ENCODE results near the gene ART4. TPM values are rescaled to one million over a fixed set of nuclear protein-coding genes. Genes with fewer than 3 reads are reported as not detected.
A peak's percentile ranks its signal among the peaks of the same experiment; 100 is the strongest.

The ART4 gene
- total and polyA plus RNA-seq, 4 donors = 0.17 to 1.2 (median 0.23) TPM; not detected in 1

- Histone ChIP-seq H3K9me3 (ENCODE audit: control insufficient read depth, insufficient read depth, low read length) (no peaks in the 10 kb centered on the region), H3K27ac (ENCODE audit: low read depth, low read length) (no peak overlapping the region), H3K27me3 (ENCODE audit: control insufficient read depth, insufficient read depth, low read length) (no peaks in the 10 kb centered on the region), H3K36me3 (ENCODE audit: control insufficient read depth, insufficient read depth, low read length) (no peaks in the 10 kb centered on the region), H3K4me3 (ENCODE audit: low read depth, low read length) (no peak overlapping the region), H3K4me1 (ENCODE audit: control insufficient read depth, insufficient read depth, low read length) (no peaks in the 10 kb centered on the region)
- WGBS (ENCODE audit: insufficient coverage) = no CpG with 5 or more reads among the region's 1 CpG
- DNase-seq (ENCODE audit: low read depth in 4 of 6, low spot score in 6 of 6) = no peak
These were observed 35.2 kb upstream of the ART4 start for GRCh38 chr12:14878488-14878887.

GRCh38 chr12:14876833-14877232 lies 33.5 kb upstream of the ART4 start:
- no peak overlapping the region for H3K4me3 ChIP-seq (ENCODE audit: low read depth, low read length)
- no peak overlapping the region for H3K27ac ChIP-seq (ENCODE audit: low read depth, low read length)
- H3K4me1 ChIP-seq (ENCODE audit: control insufficient read depth, insufficient read depth, low read length) = no peaks in the 10 kb centered on the region
- H3K36me3 ChIP-seq (ENCODE audit: control insufficient read depth, insufficient read depth, low read length) = no peaks in the 10 kb centered on the region
- no peaks in the 10 kb centered on the region for H3K9me3 ChIP-seq (ENCODE audit: control insufficient read depth, insufficient read depth, low read length)
- DNase-seq (ENCODE audit: low read depth in 4 of 6, low spot score in 6 of 6) = no peak
- no peaks in the 10 kb centered on the region for H3K27me3 ChIP-seq (ENCODE audit: control insufficient read depth, insufficient read depth, low read length)
- WGBS (ENCODE audit: insufficient coverage) = no CpG with 5 or more reads among the region's 2 CpGs

- Histone ChIP-seq H3K9me3 (ENCODE audit: control insufficient read depth, insufficient read depth, low read length) (no peaks in the 10 kb centered on the region), H3K4me1 (ENCODE audit: control insufficient read depth, insufficient read depth, low read length) (no peaks in the 10 kb centered on the region), H3K27ac (ENCODE audit: low read depth, low read length) (no peak overlapping the region), H3K36me3 (ENCODE audit: control insufficient read depth, insufficient read depth, low read length) (no peaks in the 10 kb centered on the region), H3K27me3 (ENCODE audit: control insufficient read depth, insufficient read depth, low read length) (no peaks in the 10 kb centered on the region), H3K4me3 (ENCODE audit: low read depth, low read length) (no peak overlapping the region)
- peak in 1 of 6 donors; percentile 62 for DNase-seq (ENCODE audit: low read depth in 4 of 6, low spot score in 6 of 6)
- WGBS (ENCODE audit: insufficient coverage) = no CpG with 5 or more reads among the region's 3 CpGs
These were observed 31.6 kb upstream of the ART4 start for GRCh38 chr12:14874882-14875281.

- H3K36me3 ChIP-seq (ENCODE audit: control insufficient read depth, insufficient read depth, low read length) = no peaks in the 10 kb centered on the region
- DNase-seq (ENCODE audit: low read depth in 4 of 6, low spot score in 6 of 6) = no peak
- H3K27me3 ChIP-seq (ENCODE audit: control insufficient read depth, insufficient read depth, low read length) = no peaks in the 10 kb centered on the region
- no CpG with 5 or more reads among the region's 1 CpG for WGBS (ENCODE audit: insufficient coverage)
- H3K27ac ChIP-seq (ENCODE audit: low read depth, low read length) = no peak overlapping the region
- no peaks in the 10 kb centered on the region for H3K4me1 ChIP-seq (ENCODE audit: control insufficient read depth, insufficient read depth, low read length)
- H3K9me3 ChIP-seq (ENCODE audit: control insufficient read depth, insufficient read depth, low read length) = no peaks in the 10 kb centered on the region
- H3K4me3 ChIP-seq (ENCODE audit: low read depth, low read length) = no peak overlapping the region
These were observed 30.3 kb upstream of the ART4 start for GRCh38 chr12:14873440-14874185.

- H3K36me3 ChIP-seq (ENCODE audit: control insufficient read depth, insufficient read depth, low read length) = no peaks in the 10 kb centered on the region
- no peaks in the 10 kb centered on the region for H3K4me1 ChIP-seq (ENCODE audit: control insufficient read depth, insufficient read depth, low read length)
- H3K4me3 ChIP-seq (ENCODE audit: low read depth, low read length) = no peak overlapping the region
- H3K27ac ChIP-seq (ENCODE audit: low read depth, low read length) = no peak overlapping the region
- peaks cover 2% of the 10 kb centered on the region for H3K9me3 ChIP-seq (ENCODE audit: control insufficient read depth, insufficient read depth, low read length)
- no peak for DNase-seq (ENCODE audit: low read depth in 4 of 6, low spot score in 6 of 6)
- no CpG with 5 or more reads among the region's 1 CpG for WGBS (ENCODE audit: insufficient coverage)
- no peaks in the 10 kb centered on the region for H3K27me3 ChIP-seq (ENCODE audit: control insufficient read depth, insufficient read depth, low read length)
These were observed 28.6 kb upstream of the ART4 start for GRCh38 chr12:14871886-14872285.

GRCh38 chr12:14871247-14871646 lies 27.9 kb upstream of the ART4 start:
- Histone ChIP-seq H3K9me3 (ENCODE audit: control insufficient read depth, insufficient read depth, low read length) (peaks cover 2% of the 10 kb centered on the region), H3K4me1 (ENCODE audit: control insufficient read depth, insufficient read depth, low read length) (no peaks in the 10 kb centered on the region), H3K27me3 (ENCODE audit: control insufficient read depth, insufficient read depth, low read length) (no peaks in the 10 kb centered on the region), H3K36me3 (ENCODE audit: control insufficient read depth, insufficient read depth, low read length) (no peaks in the 10 kb centered on the region), H3K4me3 (ENCODE audit: low read depth, low read length) (no peak overlapping the region), H3K27ac (ENCODE audit: low read depth, low read length) (no peak overlapping the region)
- 100% methylated on average over 1 of the region's 1 CpG for WGBS (ENCODE audit: insufficient coverage)
- DNase-seq (ENCODE audit: low read depth in 4 of 6, low spot score in 6 of 6) = no peak

GRCh38 chr12:14868916-14869506 lies 25.7 kb upstream of the ART4 start:
- Histone ChIP-seq H3K9me3 (ENCODE audit: control insufficient read depth, insufficient read depth, low read length) (peaks cover 2% of the 10 kb centered on the region), H3K4me1 (ENCODE audit: control insufficient read depth, insufficient read depth, low read length) (no peaks in the 10 kb centered on the region), H3K36me3 (ENCODE audit: control insufficient read depth, insufficient read depth, low read length) (no peaks in the 10 kb centered on the region), H3K4me3 (ENCODE audit: low read depth, low read length) (no peak overlapping the region), H3K27me3 (ENCODE audit: control insufficient read depth, insufficient read depth, low read length) (no peaks in the 10 kb centered on the region), H3K27ac (ENCODE audit: low read depth, low read length) (no peak overlapping the region)
- no peak for DNase-seq (ENCODE audit: low read depth in 4 of 6, low spot score in 6 of 6)
- 100% methylated on average over 2 of the region's 3 CpGs for WGBS (ENCODE audit: insufficient coverage)

GRCh38 chr12:14860490-14860889 lies 17.2 kb upstream of the ART4 start:
- H3K27ac ChIP-seq (ENCODE audit: low read depth, low read length) = no peak overlapping the region
- no peak for DNase-seq (ENCODE audit: low read depth in 4 of 6, low spot score in 6 of 6)
- H3K4me3 ChIP-seq (ENCODE audit: low read depth, low read length) = no peak overlapping the region
- H3K4me1 ChIP-seq (ENCODE audit: control insufficient read depth, insufficient read depth, low read length) = no peaks in the 10 kb centered on the region
- no peaks in the 10 kb centered on the region for H3K36me3 ChIP-seq (ENCODE audit: control insufficient read depth, insufficient read depth, low read length)
- no peaks in the 10 kb centered on the region for H3K27me3 ChIP-seq (ENCODE audit: control insufficient read depth, insufficient read depth, low read length)
- peaks cover 15% of the 10 kb centered on the region for H3K9me3 ChIP-seq (ENCODE audit: control insufficient read depth, insufficient read depth, low read length)

GRCh38 chr12:14858513-14858912 lies 15.2 kb upstream of the ART4 start:
- no peak for DNase-seq (ENCODE audit: low read depth in 4 of 6, low spot score in 6 of 6)
- no peaks in the 10 kb centered on the region for H3K36me3 ChIP-seq (ENCODE audit: control insufficient read depth, insufficient read depth, low read length)
- H3K27ac ChIP-seq (ENCODE audit: low read depth, low read length) = no peak overlapping the region
- H3K4me1 ChIP-seq (ENCODE audit: control insufficient read depth, insufficient read depth, low read length) = no peaks in the 10 kb centered on the region
- peaks cover 15% of the 10 kb centered on the region for H3K9me3 ChIP-seq (ENCODE audit: control insufficient read depth, insufficient read depth, low read length)
- no peak overlapping the region for H3K4me3 ChIP-seq (ENCODE audit: low read depth, low read length)
- 100% methylated on average over 1 of the region's 1 CpG for WGBS (ENCODE audit: insufficient coverage)
- no peaks in the 10 kb centered on the region for H3K27me3 ChIP-seq (ENCODE audit: control insufficient read depth, insufficient read depth, low read length)

GRCh38 chr12:14854586-14855183 lies 11.4 kb upstream of the ART4 start:
- Histone ChIP-seq H3K36me3 (ENCODE audit: control insufficient read depth, insufficient read depth, low read length) (no peaks in the 10 kb centered on the region), H3K4me3 (ENCODE audit: low read depth, low read length) (no peak overlapping the region), H3K27ac (ENCODE audit: low read depth, low read length) (peak overlapping the region; percentile 40), H3K9me3 (ENCODE audit: control insufficient read depth, insufficient read depth, low read length) (peaks cover 10% of the 10 kb centered on the region), H3K4me1 (ENCODE audit: control insufficient read depth, insufficient read depth, low read length) (no peaks in the 10 kb centered on the region), H3K27me3 (ENCODE audit: control insufficient read depth, insufficient read depth, low read length) (no peaks in the 10 kb centered on the region)
- no peak for DNase-seq (ENCODE audit: low read depth in 4 of 6, low spot score in 6 of 6)
- 63% methylated on average over 4 of the region's 6 CpGs for WGBS (ENCODE audit: insufficient coverage)
